Astrocyte (in vitro differentiated cells and primary cell): ENCODE data around the gene SLC9A9. TPM values are rescaled to one million over a fixed set of nuclear protein-coding genes. Genes with fewer than 3 reads are reported as not detected.

ENCODE experiments used
- DNase-seq: peaks from one replicate; pipeline ENCODE4 v3.0.0-alpha.2; 2010; ENCODE audit warnings: low read depth
- FAIRE-seq: peaks from 2 replicates; lab custom pipeline; 2011; peaks lifted over from hg19 to GRCh38; lab: Jason Lieb, UNC
- H2AFZ ChIP-seq: 2 replicates; pipeline ENCODE4 v1.6.0; 2012; ENCODE audit warnings: low read depth, low read length, inconsistent platforms
- H3K27ac ChIP-seq: 2 replicates; pipeline ENCODE4 v1.5.1; 2011; ENCODE audit warnings: low read depth, low read length, inconsistent platforms
- H3K27me3 ChIP-seq: 2 replicates; pipeline ENCODE4 v1.6.0; 2011; ENCODE audit warnings: low read length, inconsistent platforms; ENCODE audit not compliant: insufficient read depth
- H3K36me3 ChIP-seq: 2 replicates; pipeline ENCODE4 v1.5.1; 2011; ENCODE audit warnings: low read length, inconsistent platforms; ENCODE audit not compliant: insufficient read depth
- H3K4me1 ChIP-seq: 2 replicates; pipeline ENCODE4 v1.5.1; 2011; ENCODE audit warnings: low read length, inconsistent platforms; ENCODE audit not compliant: insufficient read depth
- H3K4me2 ChIP-seq: 2 replicates; pipeline ENCODE4 v1.6.0; 2012; ENCODE audit warnings: low read length, inconsistent platforms
- H3K4me3 ChIP-seq: 2 replicates; pipeline ENCODE4 v1.5.1; 2011; ENCODE audit warnings: low read depth, mild to moderate bottlenecking, low read length, inconsistent platforms; ENCODE audit not compliant: insufficient read depth
- H3K79me2 ChIP-seq: 2 replicates; pipeline ENCODE4 v1.6.0; 2012; ENCODE audit warnings: mild to moderate bottlenecking, low read length, inconsistent platforms; ENCODE audit not compliant: insufficient read depth
- H3K9ac ChIP-seq: 2 replicates; pipeline ENCODE4 v1.6.0; 2012; ENCODE audit warnings: mild to moderate bottlenecking, low read length, inconsistent platforms
- H3K9me3 ChIP-seq: 2 replicates; pipeline ENCODE4 v1.5.1; 2012; ENCODE audit warnings: low read depth, mild to moderate bottlenecking, low read length, inconsistent platforms; ENCODE audit not compliant: insufficient read depth
- H4K20me1 ChIP-seq: 2 replicates; pipeline ENCODE4 v1.6.0; 2012; ENCODE audit warnings: low read length, inconsistent platforms; ENCODE audit not compliant: insufficient read depth
- H3K27ac Mint-ChIP-seq: one replicate; pipeline ENCODE4 v1.8.0; 2021; ENCODE audit warnings: mild to moderate bottlenecking, mixed read lengths; ENCODE audit not compliant: unreplicated experiment
- H3K27me3 Mint-ChIP-seq: one replicate; pipeline ENCODE4 v1.8.0; 2021; ENCODE audit warnings: low read depth, mixed read lengths; ENCODE audit not compliant: unreplicated experiment
- H3K36me3 Mint-ChIP-seq: one replicate; pipeline ENCODE4 v1.8.0; 2021; ENCODE audit warnings: low read depth, mixed read lengths; ENCODE audit not compliant: unreplicated experiment
- H3K4me1 Mint-ChIP-seq: one replicate; pipeline ENCODE4 v1.8.0; 2021; ENCODE audit warnings: low read depth, mixed read lengths; ENCODE audit not compliant: unreplicated experiment
- H3K4me3 Mint-ChIP-seq: one replicate; pipeline ENCODE4 v1.8.0; 2021; ENCODE audit warnings: mild to moderate bottlenecking, moderate library complexity, mixed read lengths; ENCODE audit not compliant: unreplicated experiment
- H3K9me3 Mint-ChIP-seq: one replicate; pipeline ENCODE4 v1.8.0; 2021; ENCODE audit warnings: mild to moderate bottlenecking, mixed read lengths; ENCODE audit not compliant: unreplicated experiment
- CTCF ChIP-seq: IDR thresholded peaks from 2 replicates; pipeline ENCODE4 v1.5.1; 2011; ENCODE audit warnings: low read depth, mild to moderate bottlenecking, inconsistent platforms, low read length, moderate library complexity; ENCODE audit not compliant: insufficient read depth
- EZH2 ChIP-seq: IDR thresholded peaks from 2 replicates; pipeline ENCODE4 v1.6.1; 2012; ENCODE audit warnings: mild to moderate bottlenecking, low read length, inconsistent platforms; ENCODE audit not compliant: insufficient read depth
- total RNA-seq: library from RNA; stranded (reverse); gene quantifications from 2 replicates; pipeline ENCODE4 v1.2.1, GENCODE V29; 2021

The SLC9A9 gene
- total RNA-seq, 1 donor from 2014 or later: 1.5 TPM

GRCh38 chr3:143337387-143337786 is 510.9 kb downstream of the SLC9A9 start:
- Mint-ChIP-seq H3K27ac (no peak overlapping the region), H3K9me3 (peaks cover 5% of the 10 kb centered on the region), H3K36me3 (no peaks in the 10 kb centered on the region), H3K4me1 (no peaks in the 10 kb centered on the region), H3K27me3 (no peaks in the 10 kb centered on the region), H3K4me3 (no peak overlapping the region)
- Histone ChIP-seq H3K27ac (no peak overlapping the region), H3K9ac (no peak overlapping the region), H3K36me3 (no peaks in the 10 kb centered on the region), H3K79me2 (no peaks in the 10 kb centered on the region), H3K4me3 (no peak overlapping the region), H3K27me3 (no peaks in the 10 kb centered on the region), H3K9me3 (no peaks in the 10 kb centered on the region), H3K4me1 (no peaks in the 10 kb centered on the region), H4K20me1 (no peaks in the 10 kb centered on the region), H3K4me2 (no peak overlapping the region), H2AFZ (no peak overlapping the region)
- DNase-seq (no peak), FAIRE-seq (no peak)
- TF ChIP-seq EZH2 (no peak), CTCF (no peak)

- TF ChIP-seq CTCF: no peak
- TF ChIP-seq EZH2: no peak
- no peaks in the 10 kb centered on the region for H3K27me3 Mint-ChIP-seq
- no peaks in the 10 kb centered on the region for H3K27me3 ChIP-seq
- H3K4me3 Mint-ChIP-seq: no peak overlapping the region
- no peak overlapping the region for H3K27ac Mint-ChIP-seq
- H3K9me3 ChIP-seq: no peaks in the 10 kb centered on the region
- H3K9ac ChIP-seq: no peak overlapping the region
- no peak for DNase-seq
- no peaks in the 10 kb centered on the region for H3K79me2 ChIP-seq
- no peak overlapping the region for H3K4me2 ChIP-seq
- peaks cover 5% of the 10 kb centered on the region for H3K9me3 Mint-ChIP-seq
- no peak overlapping the region for H2AFZ ChIP-seq
- peaks cover 6% of the 10 kb centered on the region for H3K4me1 ChIP-seq
- H3K4me1 Mint-ChIP-seq: peaks cover 14% of the 10 kb centered on the region
- H3K36me3 ChIP-seq: no peaks in the 10 kb centered on the region
- no peak for FAIRE-seq
- H3K4me3 ChIP-seq: no peak overlapping the region
- H3K36me3 Mint-ChIP-seq: no peaks in the 10 kb centered on the region
- no peak overlapping the region for H3K27ac ChIP-seq
- no peaks in the 10 kb centered on the region for H4K20me1 ChIP-seq
Observed at GRCh38 chr3:143334231-143334630, 514.0 kb downstream of the SLC9A9 start.

DNA sequence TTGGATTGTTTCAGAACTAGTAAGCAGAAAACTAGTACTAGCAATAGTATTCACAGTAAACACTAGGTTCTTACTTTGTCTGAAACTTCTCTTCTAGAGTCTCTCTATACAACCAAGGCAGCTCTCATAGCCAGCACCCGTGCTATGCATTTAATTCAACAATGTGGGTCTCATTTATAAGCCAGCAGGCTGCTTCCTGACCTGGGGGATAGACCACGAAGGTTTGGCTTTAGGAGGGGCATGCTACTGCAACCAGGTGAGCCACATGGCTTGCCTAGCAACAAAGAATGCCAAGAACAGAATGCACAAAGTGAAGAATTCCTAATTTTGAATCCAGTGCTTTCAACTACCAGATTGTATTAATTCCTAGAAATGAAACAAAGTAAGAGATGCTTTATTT is 514.9 kb downstream of the SLC9A9 start:
- Mint-ChIP-seq H3K4me1 (peaks cover 14% of the 10 kb centered on the region), H3K36me3 (no peaks in the 10 kb centered on the region), H3K27ac (no peak overlapping the region), H3K4me3 (no peak overlapping the region), H3K27me3 (no peaks in the 10 kb centered on the region), H3K9me3 (peaks cover 5% of the 10 kb centered on the region)
- no peak for FAIRE-seq
- Histone ChIP-seq H4K20me1 (no peaks in the 10 kb centered on the region), H3K4me1 (peaks cover 6% of the 10 kb centered on the region), H3K36me3 (no peaks in the 10 kb centered on the region), H3K27ac (no peak overlapping the region), H3K27me3 (no peaks in the 10 kb centered on the region), H2AFZ (no peak overlapping the region), H3K4me3 (no peak overlapping the region), H3K79me2 (no peaks in the 10 kb centered on the region), H3K4me2 (no peak overlapping the region), H3K9ac (no peak overlapping the region), H3K9me3 (no peaks in the 10 kb centered on the region)
- no peak for DNase-seq
- TF ChIP-seq EZH2: no peak
- TF ChIP-seq CTCF: no peak
